DOHH2 (cell line): ENCODE results near the gene UQCRFS1.
"Not testable (repeated sequence)": the region's sequence is repeated elsewhere in the genome, so short reads cannot be mapped to it uniquely, and the experiment has no call there.

Experiments used
- H3F3A ChIP-seq: fragments of 200-600 bp; sonication (generic), shearing (Covaris generic); 2 replicates; pipeline ENCODE4 v1.6.0; 2016; ENCODE audit warnings: antibody characterized with exemption, mild to moderate bottlenecking; ENCODE audit not compliant: control insufficient read depth, insufficient read depth
- H3K27ac ChIP-seq: fragments of 200-600 bp; sonication (generic); 2 replicates; pipeline ENCODE4 v1.5.1; 2014; ENCODE audit warnings: low read depth, mild to moderate bottlenecking, low read length, moderate library complexity
- H3K27me3 ChIP-seq: fragments of 200-600 bp; sonication (generic); 2 replicates; pipeline ENCODE4 v1.6.1; 2014; ENCODE audit warnings: mild to moderate bottlenecking, low read length, mixed read lengths; ENCODE audit not compliant: control insufficient read depth
- H3K36me3 ChIP-seq: fragments of 200-600 bp; sonication (generic); 2 replicates; pipeline ENCODE4 v1.6.1; 2014; ENCODE audit warnings: mild to moderate bottlenecking, low read length, moderate library complexity, mixed read lengths; ENCODE audit not compliant: control insufficient read depth
- H3K4me1 ChIP-seq: fragments of 200-600 bp; sonication (generic); 2 replicates; pipeline ENCODE4 v1.6.1; 2014; ENCODE audit warnings: mild to moderate bottlenecking, low read length, mixed read lengths; ENCODE audit not compliant: control insufficient read depth
- H3K4me2 ChIP-seq: fragments of 200-600 bp; sonication (generic); 2 replicates; pipeline ENCODE4 v1.6.0; 2014; ENCODE audit warnings: mild to moderate bottlenecking, low read length, moderate library complexity
- H3K4me3 ChIP-seq: fragments of 200-600 bp; sonication (generic); 2 replicates; pipeline ENCODE4 v1.5.1; 2014; ENCODE audit warnings: mild to moderate bottlenecking, low read length, mixed read lengths
- H3K79me2 ChIP-seq: fragments of 200-600 bp; sonication (generic); 2 replicates; pipeline ENCODE4 v1.6.1; 2014; ENCODE audit warnings: mild to moderate bottlenecking, low read length, mixed read lengths; ENCODE audit not compliant: control insufficient read depth
- H3K9me2 ChIP-seq: fragments of 200-600 bp; sonication (generic); replicated peaks from 2 replicates; pipeline ENCODE4 v1.6.1; 2014; ENCODE audit warnings: mild to moderate bottlenecking, low read length, mixed read lengths; ENCODE audit not compliant: control insufficient read depth
- H3K9me3 ChIP-seq: fragments of 200-600 bp; sonication (generic); 2 replicates; pipeline ENCODE4 v1.6.1; 2014; ENCODE audit warnings: antibody characterized with exemption, low read length, mixed read lengths; ENCODE audit not compliant: control insufficient read depth, insufficient read depth
- H4K20me1 ChIP-seq: fragments of 200-600 bp; sonication (generic); 2 replicates; pipeline ENCODE4 v1.6.0; 2014; ENCODE audit warnings: low read depth, mild to moderate bottlenecking, antibody characterized with exemption, low read length, moderate library complexity; ENCODE audit not compliant: control insufficient read depth, insufficient read depth
- CTCF ChIP-seq: fragments of 200-600 bp; sonication (generic); IDR thresholded peaks from one replicate; pipeline ENCODE4 v1.5.1; 2014; ENCODE audit warnings: antibody characterized with exemption, mild to moderate bottlenecking, low read depth, low read length; ENCODE audit not compliant: poor library complexity, severe bottlenecking
- EZH2phosphoT487 ChIP-seq: fragments of 200-600 bp; sonication (generic); IDR thresholded peaks from 2 replicates; pipeline ENCODE4 v1.6.1; 2017; ENCODE audit warnings: borderline replicate concordance, mild to moderate bottlenecking, antibody characterized with exemption, low read length, moderate library complexity, mixed read lengths

The UQCRFS1 gene

DNA sequence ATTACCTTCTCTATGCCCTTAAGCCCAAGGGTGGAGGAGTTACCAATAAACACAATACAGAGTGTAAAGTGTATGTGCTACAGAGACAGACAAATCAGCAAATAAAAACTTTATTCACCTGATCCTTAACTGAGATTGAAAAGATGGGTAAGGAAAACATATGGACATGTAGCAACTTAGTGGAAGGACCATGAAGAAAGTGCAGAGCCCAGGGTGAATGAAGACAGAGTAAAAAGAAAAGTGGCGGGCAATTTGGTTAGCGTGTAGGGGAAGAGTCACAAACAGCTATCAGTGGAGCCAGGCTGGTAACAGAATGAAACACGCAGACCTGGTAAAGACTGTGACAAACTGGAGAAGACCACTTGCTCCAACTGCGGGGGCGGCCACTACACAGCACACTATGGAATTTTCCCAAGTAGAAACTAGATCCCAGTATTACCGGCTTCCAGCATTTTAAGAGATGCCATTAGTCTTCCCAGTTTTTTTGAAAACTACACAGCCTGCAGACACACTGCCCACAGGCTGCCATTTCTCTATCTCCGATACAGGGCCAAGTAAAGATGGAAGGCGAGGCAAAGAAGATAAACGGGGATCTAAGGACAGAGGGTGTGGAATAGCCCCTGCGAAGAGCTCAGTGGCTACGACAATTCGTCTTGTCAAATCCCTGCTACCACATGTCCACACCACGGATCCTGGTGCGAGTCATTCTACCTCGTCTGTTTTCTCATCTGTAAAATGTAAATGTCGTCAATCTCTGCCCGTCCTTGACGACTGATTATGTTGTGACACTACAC, 1.2 kb downstream of the UQCRFS1 start:
- Histone ChIP-seq H3K4me1 (peaks cover 16% of the 10 kb centered on the region), H3K4me3 (peak overlapping the region; percentile 79), H3K9me2 (no peaks in the 10 kb centered on the region), H4K20me1 (peaks cover 24% of the 10 kb centered on the region), H3F3A (no peaks in the 10 kb centered on the region), H3K27ac (peak overlapping the region; percentile 42; the same call in 1 of the 2 replicates), H3K36me3 (peaks cover 52% of the 10 kb centered on the region), H3K9me3 (no peaks in the 10 kb centered on the region), H3K27me3 (no peaks in the 10 kb centered on the region), H3K79me2 (peaks cover 60% of the 10 kb centered on the region), H3K4me2 (peak overlapping the region; percentile 91)
- TF ChIP-seq EZH2phosphoT487 (no peak), CTCF (no peak)

DNA sequence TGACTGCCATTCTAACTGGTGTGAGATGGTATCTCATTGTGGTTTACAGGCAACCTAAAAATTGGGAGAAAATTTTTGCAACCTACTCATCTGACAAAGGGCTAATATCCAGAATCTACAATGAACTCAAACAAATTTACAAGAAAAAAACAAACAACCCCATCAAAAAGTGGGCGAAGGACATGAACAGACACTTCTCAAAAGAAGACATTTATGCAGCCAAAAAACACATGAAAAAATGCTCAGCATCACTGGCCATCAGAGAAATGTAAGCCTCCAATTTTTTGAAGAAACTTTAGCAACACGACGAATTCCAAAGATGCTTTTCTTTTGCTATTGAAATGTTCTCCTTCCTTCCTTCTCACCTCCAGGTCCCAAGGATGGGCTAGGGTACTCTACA, 1.9 kb downstream of the UQCRFS1 start:
- Histone ChIP-seq H3K4me2 (peak overlapping the region; percentile 91), H4K20me1 (peaks cover 29% of the 10 kb centered on the region), H3K36me3 (peaks cover 59% of the 10 kb centered on the region), H3K4me3 (peak overlapping the region; percentile 79), H3K4me1 (peaks cover 16% of the 10 kb centered on the region), H3K79me2 (peaks cover 67% of the 10 kb centered on the region)
- not testable (repeated sequence) for H3K9me2 ChIP-seq, H3F3A ChIP-seq, H3K9me3 ChIP-seq, H3K27me3 ChIP-seq, H3K27ac ChIP-seq

- H3K4me2 ChIP-seq, H3K9me2 ChIP-seq, H3K4me3 ChIP-seq, H3K27me3 ChIP-seq, H3F3A ChIP-seq, H3K27ac ChIP-seq, H3K9me3 ChIP-seq: not testable (repeated sequence)
- Histone ChIP-seq H4K20me1 (peaks cover 29% of the 10 kb centered on the region), H3K36me3 (peaks cover 64% of the 10 kb centered on the region), H3K4me1 (peaks cover 16% of the 10 kb centered on the region), H3K79me2 (peaks cover 69% of the 10 kb centered on the region)
Observed at GRCh38 chr19:29210502-29210901, 2.4 kb downstream of the UQCRFS1 start.

- H3K36me3 ChIP-seq, result peaks cover 64% of the 10 kb centered on the region
- H3F3A ChIP-seq, H3K4me2 ChIP-seq, H3K9me3 ChIP-seq, H3K4me3 ChIP-seq, H3K27ac ChIP-seq, H3K27me3 ChIP-seq, H3K9me2 ChIP-seq: not testable (repeated sequence)
- peaks cover 29% of the 10 kb centered on the region for H4K20me1 ChIP-seq
- peaks cover 10% of the 10 kb centered on the region for H3K4me1 ChIP-seq
- peaks cover 66% of the 10 kb centered on the region for H3K79me2 ChIP-seq
Observed at GRCh38 chr19:29207403-29208187, 5.4 kb downstream of the UQCRFS1 start.
